HL-60 (cell line): ENCODE measurements around the gene GPR17.

Source experiments
- GABPA ChIP-seq: IDR thresholded peaks from 2 replicates; pipeline ENCODE4 v1.6.1; 2012; ENCODE audit warnings: low read depth
- POLR2AphosphoS5 ChIP-seq: IDR thresholded peaks from 2 replicates; pipeline ENCODE4 v1.6.1; 2012; ENCODE audit warnings: low read depth
- SPI1 ChIP-seq: IDR thresholded peaks from 2 replicates; pipeline ENCODE4 v1.6.1; 2012; ENCODE audit warnings: low read depth, mild to moderate bottlenecking, borderline replicate concordance
- TF ChIP-seq, protein P1 (sequence below): IDR thresholded peaks from one replicate; pipeline ENCODE4 v1.5.1; 2011; ENCODE audit warnings: low read length, control low read depth, inconsistent platforms; ENCODE audit not compliant: insufficient read depth

GRCh38 chr2:127701193-127701650 lies 55.3 kb downstream of the GPR17 start, which contains the start of gene SFT2D3:
- TF ChIP-seq SPI1: no peak
- TF ChIP-seq, protein P1, sequence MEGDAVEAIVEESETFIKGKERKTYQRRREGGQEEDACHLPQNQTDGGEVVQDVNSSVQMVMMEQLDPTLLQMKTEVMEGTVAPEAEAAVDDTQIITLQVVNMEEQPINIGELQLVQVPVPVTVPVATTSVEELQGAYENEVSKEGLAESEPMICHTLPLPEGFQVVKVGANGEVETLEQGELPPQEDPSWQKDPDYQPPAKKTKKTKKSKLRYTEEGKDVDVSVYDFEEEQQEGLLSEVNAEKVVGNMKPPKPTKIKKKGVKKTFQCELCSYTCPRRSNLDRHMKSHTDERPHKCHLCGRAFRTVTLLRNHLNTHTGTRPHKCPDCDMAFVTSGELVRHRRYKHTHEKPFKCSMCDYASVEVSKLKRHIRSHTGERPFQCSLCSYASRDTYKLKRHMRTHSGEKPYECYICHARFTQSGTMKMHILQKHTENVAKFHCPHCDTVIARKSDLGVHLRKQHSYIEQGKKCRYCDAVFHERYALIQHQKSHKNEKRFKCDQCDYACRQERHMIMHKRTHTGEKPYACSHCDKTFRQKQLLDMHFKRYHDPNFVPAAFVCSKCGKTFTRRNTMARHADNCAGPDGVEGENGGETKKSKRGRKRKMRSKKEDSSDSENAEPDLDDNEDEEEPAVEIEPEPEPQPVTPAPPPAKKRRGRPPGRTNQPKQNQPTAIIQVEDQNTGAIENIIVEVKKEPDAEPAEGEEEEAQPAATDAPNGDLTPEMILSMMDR: no peak
- peak; percentile 68 for TF ChIP-seq GABPA
- peak; percentile 93 for TF ChIP-seq POLR2AphosphoS5
